IMR-90 (cell line): ENCODE data around the gene FBRSL1. TPM values are rescaled to one million over a fixed set of nuclear protein-coding genes. Genes with fewer than 3 reads are reported as not detected.

ENCODE experiments used
- ATAC-seq: fragments of 200-7000 bp; cut with Tn5 transposase; 2 replicates; pipeline ENCODE4 v1.9.1; 2020; ENCODE audit warnings: low read depth, mild to moderate bottlenecking, moderate library complexity
- BruUV-seq: library from RNA; stranded (reverse); fragments of 400-500 nt; replicated peaks from 2 replicates; lab custom pipeline; 2021; lab: Mats Ljungman, UMichigan
- CTCF ChIA-PET: fragments of 300-600 bp; formaldehyde crosslinking; extraction: SDS; loops from one replicate; lab custom pipeline; 2021; ENCODE audit warnings: antibody characterized with exemption; lab: Yijun Ruan, JAX
- POLR2A ChIA-PET: fragments of 300-600 bp; sonication (Branson Sonifier 250); formaldehyde crosslinking; loops from one replicate; lab custom pipeline; 2022; ENCODE audit warnings: antibody characterized with exemption; ENCODE audit not compliant: unreplicated experiment; lab: Charles Lee
- DNase-seq: peaks from one replicate; pipeline ENCODE4 v3.0.0; 2013
- H2AFZ ChIP-seq: replicated peaks from 2 replicates; pipeline ENCODE3; 2013; ENCODE audit warnings: low read length, mild to moderate bottlenecking; ENCODE audit not compliant: poor library complexity
- H2AK5ac ChIP-seq: 2 replicates; pipeline ENCODE4 v1.6.1; 2013; ENCODE audit warnings: low read depth, low read length, inconsistent platforms
- H2AK9ac ChIP-seq: replicated peaks from 2 replicates; pipeline ENCODE3; 2013; ENCODE audit warnings: mild to moderate bottlenecking, low read depth, low read length, moderate library complexity; ENCODE audit not compliant: poor library complexity
- H2BK120ac ChIP-seq: 2 replicates; pipeline ENCODE4 v1.6.1; 2013; ENCODE audit warnings: low read depth, low read length, inconsistent platforms
- H2BK15ac ChIP-seq: 3 replicates; pipeline ENCODE4 v1.6.1; 2013; ENCODE audit warnings: low read depth, low read length, inconsistent platforms
- H2BK20ac ChIP-seq: 2 replicates; pipeline ENCODE4 v1.6.1; 2013; ENCODE audit warnings: low read depth, mild to moderate bottlenecking, inconsistent platforms, low read length, moderate library complexity
- H2BK5ac ChIP-seq: 2 replicates; pipeline ENCODE4 v1.6.1; 2013; ENCODE audit warnings: mild to moderate bottlenecking, low read depth, low read length, inconsistent platforms; ENCODE audit not compliant: poor library complexity, severe bottlenecking
- H3K14ac ChIP-seq: replicated peaks from 2 replicates; pipeline ENCODE4 v1.6.1; 2013; ENCODE audit warnings: low read depth, low read length, inconsistent platforms
- H3K18ac ChIP-seq: 2 replicates; pipeline ENCODE4 v1.6.1; 2013; ENCODE audit warnings: low read depth, low read length, control low read depth
- H3K23ac ChIP-seq: 2 replicates; pipeline ENCODE4 v1.6.1; 2013; ENCODE audit warnings: low read depth, low read length, inconsistent platforms
- H3K27ac ChIP-seq: 2 replicates; pipeline ENCODE4 v1.5.1; 2013; ENCODE audit warnings: mild to moderate bottlenecking, control low read depth, low read length; ENCODE audit not compliant: insufficient read depth
- H3K27me3 ChIP-seq: 2 replicates; pipeline ENCODE4 v1.6.1; 2013; ENCODE audit warnings: low read length; ENCODE audit not compliant: control insufficient read depth, insufficient read depth
- H3K36me3 ChIP-seq: 2 replicates; pipeline ENCODE4 v1.6.1; 2013; ENCODE audit warnings: low read length, mixed read lengths; ENCODE audit not compliant: control insufficient read depth, insufficient read depth
- H3K4ac ChIP-seq: 2 replicates; pipeline ENCODE4 v1.6.1; 2013; ENCODE audit warnings: low read depth, low read length, inconsistent platforms
- H3K4me1 ChIP-seq: 2 replicates; pipeline ENCODE4 v1.6.1; 2013; ENCODE audit warnings: low read length, mixed read lengths; ENCODE audit not compliant: control insufficient read depth, insufficient read depth
- H3K4me2 ChIP-seq: 2 replicates; pipeline ENCODE4 v1.6.1; 2013; ENCODE audit warnings: low read depth, mild to moderate bottlenecking, control low read depth, low read length, moderate library complexity
- H3K4me3 ChIP-seq: 2 replicates; pipeline ENCODE4 v1.5.1; 2013; ENCODE audit warnings: low read depth, mild to moderate bottlenecking, control low read depth, low read length, moderate library complexity; ENCODE audit not compliant: insufficient read depth
- H3K56ac ChIP-seq: 2 replicates; pipeline ENCODE4 v1.6.1; 2013; ENCODE audit warnings: low read length, inconsistent platforms; ENCODE audit not compliant: insufficient read depth; ENCODE audit errors: extremely low read depth
- H3K79me1 ChIP-seq, 2 experiments: 2 replicates each; pipeline ENCODE4 v1.6.1; 2013; ENCODE audit warnings: low read length in 2 of 2, inconsistent platforms in 1 of 2, low read depth in 1 of 2
- H3K9ac ChIP-seq: 2 replicates; pipeline ENCODE4 v1.6.1; 2013; ENCODE audit warnings: low read depth, low read length, control low read depth
- H3K9me1 ChIP-seq: 2 replicates; pipeline ENCODE4 v1.6.1; 2013; ENCODE audit warnings: low read length, inconsistent platforms; ENCODE audit not compliant: insufficient read depth
- H3K9me3 ChIP-seq: 2 replicates; pipeline ENCODE4 v1.6.1; 2013; ENCODE audit warnings: low read length; ENCODE audit not compliant: control insufficient read depth, insufficient read depth
- H4K20me1 ChIP-seq: 2 replicates; pipeline ENCODE4 v1.6.1; 2013; ENCODE audit warnings: low read length, inconsistent platforms; ENCODE audit not compliant: insufficient read depth
- H4K5ac ChIP-seq: 2 replicates; pipeline ENCODE4 v1.6.1; 2013; ENCODE audit warnings: mild to moderate bottlenecking, low read depth, low read length, control low read depth
- H4K8ac ChIP-seq, 2 experiments: 2 replicates each; pipeline ENCODE4 v1.6.1; 2013; ENCODE audit warnings: low read depth in 2 of 2, low read length in 2 of 2, control low read depth in 1 of 2, inconsistent platforms in 1 of 2
- H4K91ac ChIP-seq: 2 replicates; pipeline ENCODE4 v1.6.1; 2013; ENCODE audit warnings: low read depth, low read length, inconsistent platforms; ENCODE audit not compliant: insufficient read depth
- BHLHE40 ChIP-seq: fragments of 150-350 bp; IDR thresholded peaks from 2 replicates; pipeline ENCODE4 v1.6.1; 2016; ENCODE audit warnings: mild to moderate bottlenecking, low read depth, low read length
- CEBPB ChIP-seq: IDR thresholded peaks from 2 replicates; pipeline ENCODE4 v1.6.1; 2012; ENCODE audit warnings: low read depth, low read length, improper control_type of control experiment
- CHD1 ChIP-seq: IDR thresholded peaks from 2 replicates; pipeline ENCODE4 v1.6.1; 2012; ENCODE audit warnings: low read depth, low read length, improper control_type of control experiment
- MAZ ChIP-seq: IDR thresholded peaks from 2 replicates; pipeline ENCODE4 v1.6.1; 2012; ENCODE audit warnings: low read depth, mild to moderate bottlenecking, low read length, improper control_type of control experiment, moderate library complexity, borderline replicate concordance
- MXI1 ChIP-seq: IDR thresholded peaks from 2 replicates; pipeline ENCODE4 v1.6.1; 2012; ENCODE audit warnings: low read depth, mild to moderate bottlenecking, low read length, moderate library complexity, borderline replicate concordance
- POLR2A ChIP-seq: IDR thresholded peaks from 2 replicates; pipeline ENCODE4 v1.6.1; 2012; ENCODE audit warnings: mild to moderate bottlenecking, low read depth, low read length
- RFX5 ChIP-seq: IDR thresholded peaks from 2 replicates; pipeline ENCODE4 v1.8.0; 2012; ENCODE audit warnings: low read depth, mild to moderate bottlenecking, low read length, moderate library complexity
- WGBS, 2 experiments: methylation state at CpG; one replicate each; pipeline versions ENCODE4 v1.1.5 to v1.1.7; 2013; ENCODE audit warnings: missing lambda C conversion rate in 2 of 2; ENCODE audit not compliant: insufficient read length in 1 of 2; ENCODE audit errors: extremely low coverage in 2 of 2; 5-methylcytosine and 5-hydroxymethylcytosine counted together
- dilution Hi-C: fragments of 300-500 bp; cut with HindIII; formaldehyde crosslinking; loops from one replicate; pipeline ENCODE4 v1.14.3; 2018; ENCODE audit warnings: low sequenced_read_pairs; ENCODE audit not compliant: unreplicated experiment
- in situ Hi-C: fragments of 300-500 bp; cut with MboI; formaldehyde crosslinking; loops from 3 replicates; pipeline ENCODE4 v1.14.3; 2019; ENCODE audit warnings: low sequenced_read_pairs, inconsistent platforms, mixed read lengths
- intact Hi-C: fragments of 100-400 bp; cut with micrococcal nuclease; formaldehyde crosslinking; loops from 2 replicates; pipeline ENCODE4 v1.10.0; 2022
- polyA plus RNA-seq, 3 experiments: library from polyadenylated mRNA; depleted of rRNA; stranded (reverse); fragments of >200 nt; gene quantifications; 2 replicates each; pipeline ENCODE4 v1.2.3, GENCODE V29; 2012; ENCODE audit warnings: low replicate concordance in 1 of 3
- total RNA-seq: library from RNA; depleted of rRNA; stranded (reverse); fragments of >200 nt; gene quantifications from 2 replicates; pipeline ENCODE4 v1.2.3, GENCODE V29; 2012
- TF ChIP-seq, protein P1 (sequence below): fragments of 150-350 bp; IDR thresholded peaks from 2 replicates; pipeline ENCODE4 v1.6.1; 2017; ENCODE audit warnings: mild to moderate bottlenecking, antibody characterized with exemption, low read length, low read depth

Gene FBRSL1
- total and polyA plus RNA-seq, 2 of the 4 experiments (the other 2 are of a cell fraction): 0.36 to 10.8 TPM

DNA sequence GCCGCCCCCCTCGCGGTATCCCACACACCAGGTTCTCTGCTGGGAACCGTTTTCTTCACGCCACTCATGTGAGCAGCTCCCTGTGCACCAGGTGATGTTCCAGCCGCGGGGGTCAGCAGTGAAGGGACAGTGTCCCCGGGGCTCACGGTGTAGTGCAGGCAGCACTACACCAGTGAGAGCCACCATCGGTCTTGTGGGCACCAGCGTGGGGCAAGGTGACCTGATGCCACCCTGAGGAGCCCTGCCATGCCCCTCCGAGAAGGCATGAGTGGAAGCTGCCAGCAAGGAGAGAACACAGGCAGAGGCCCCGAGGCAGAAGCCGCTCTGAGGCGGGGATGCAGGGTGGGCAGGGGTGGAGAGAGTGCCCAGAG is 11.5 kb upstream of the FBRSL1 start:
- ChIA-PET POLR2A (no interaction called here), CTCF (no interaction called here)
- Histone ChIP-seq H3K4ac (no peak overlapping the region), H2BK5ac (no peak overlapping the region), H3K14ac (no peak overlapping the region), H3K56ac (no peak overlapping the region), H2AK9ac (no peak overlapping the region), H3K79me1 (no peaks in the 10 kb centered on the region), H3K9ac (no peak overlapping the region), H3K27ac (no peak overlapping the region), H3K4me3 (no peak overlapping the region), H2BK120ac (no peak overlapping the region), H2BK20ac (no peak overlapping the region), H2BK15ac (no peak overlapping the region), H3K36me3 (no peaks in the 10 kb centered on the region), H3K27me3 (peaks cover 24% of the 10 kb centered on the region; the same call in 1 of the 2 replicates), H3K4me2 (no peak overlapping the region), H4K20me1 (no peaks in the 10 kb centered on the region), H3K9me1 (no peaks in the 10 kb centered on the region), H2AK5ac (no peak overlapping the region), H4K5ac (no peak overlapping the region), H3K4me1 (no peaks in the 10 kb centered on the region), H3K9me3 (peaks cover 4% of the 10 kb centered on the region; the same call in 1 of the 2 replicates), H4K91ac (no peak overlapping the region), H4K8ac (no peak overlapping the region), H3K18ac (no peak overlapping the region), H3K23ac (no peak overlapping the region), H2AFZ (peak overlapping the region; percentile 43)
- ATAC-seq (no peak), DNase-seq (no peak)
- intact Hi-C loops: no loop called here
- in situ Hi-C loops: no loop called here
- no TSS peak for BruUV-seq
- dilution Hi-C loops: no loop called here
- WGBS, 2 experiments: 89% methylated on average over 4 of the region's 15 CpGs; no CpG with 5 or more reads in 1 of the 2 experiments
- no peak for TF ChIP-seq POLR2A
- TF ChIP-seq, protein P1, sequence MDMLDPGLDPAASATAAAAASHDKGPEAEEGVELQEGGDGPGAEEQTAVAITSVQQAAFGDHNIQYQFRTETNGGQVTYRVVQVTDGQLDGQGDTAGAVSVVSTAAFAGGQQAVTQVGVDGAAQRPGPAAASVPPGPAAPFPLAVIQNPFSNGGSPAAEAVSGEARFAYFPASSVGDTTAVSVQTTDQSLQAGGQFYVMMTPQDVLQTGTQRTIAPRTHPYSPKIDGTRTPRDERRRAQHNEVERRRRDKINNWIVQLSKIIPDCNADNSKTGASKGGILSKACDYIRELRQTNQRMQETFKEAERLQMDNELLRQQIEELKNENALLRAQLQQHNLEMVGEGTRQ: no peak
- TF ChIP-seq CEBPB: no peak
- no peak for TF ChIP-seq RFX5
- TF ChIP-seq MAZ: no peak
- TF ChIP-seq MXI1: no peak
- TF ChIP-seq CHD1: no peak
- TF ChIP-seq BHLHE40: no peak
